ENCODE results near the gene OAS3. TPM values are rescaled to one million over a fixed set of nuclear protein-coding genes. Genes with fewer than 3 reads are reported as not detected.
"Not testable (repeated sequence)": the region's sequence is repeated elsewhere in the genome, so short reads cannot be mapped to it uniquely, and the experiment has no call there.

Gene OAS3
- polyA plus RNA-seq, 2 donors = 13.2 to 15.2 TPM

GRCh38 chr12:112924986-112925385 lies 13.3 kb upstream of the OAS3 start:
- 44 to 58% methylated on average over 7 of the region's 7 CpGs for WGBS, 2 donors
- no peak overlapping the region for H3K27ac ChIP-seq (ENCODE audit: low read depth in 2 of 2, low read length in 1 of 2)

GRCh38 chr12:112926416-112927033 lies 11.7 kb upstream of the OAS3 start:
- H3K27ac ChIP-seq (ENCODE audit: low read depth in 2 of 2, low read length in 1 of 2); H3K9me3 ChIP-seq (ENCODE audit: control insufficient read depth in 2 of 2, insufficient read depth in 1 of 2, low read depth in 1 of 2, low read length in 1 of 2); H3K4me3 ChIP-seq (ENCODE audit: low read depth in 1 of 2, low read length in 2 of 2); H3K4me1 ChIP-seq (ENCODE audit: control insufficient read depth in 2 of 2, insufficient read depth in 2 of 2, low read length in 1 of 2); H3K36me3 ChIP-seq (ENCODE audit: control insufficient read depth in 2 of 2, insufficient read depth in 2 of 2, low read length in 1 of 2); H3K27me3 ChIP-seq (ENCODE audit: control insufficient read depth in 1 of 2, insufficient read depth in 2 of 2, low read length in 2 of 2): not testable (repeated sequence)
- 53 to 59% methylated on average over 7 of the region's 7 CpGs for WGBS, 2 donors

More at GRCh38 chr12:112924986-112925385, 13.3 kb upstream of the OAS3 start:
- H3K4me1 ChIP-seq (ENCODE audit: control insufficient read depth in 2 of 2, insufficient read depth in 2 of 2, low read length in 1 of 2) = no peaks in the 10 kb centered on the region
- H3K9me3 ChIP-seq (ENCODE audit: control insufficient read depth in 2 of 2, insufficient read depth in 1 of 2, low read depth in 1 of 2, low read length in 1 of 2) = no peaks in the 10 kb centered on the region
- no peaks in the 10 kb centered on the region for H3K27me3 ChIP-seq (ENCODE audit: control insufficient read depth in 1 of 2, insufficient read depth in 2 of 2, low read length in 2 of 2)
- H3K36me3 ChIP-seq (ENCODE audit: control insufficient read depth in 2 of 2, insufficient read depth in 2 of 2, low read length in 1 of 2) = peaks cover 0 to 6% of the 10 kb centered on the region in 2 donors
- H3K4me3 ChIP-seq (ENCODE audit: low read depth in 1 of 2, low read length in 2 of 2) = no peak overlapping the region

GRCh38 chr12:112927475-112927874 lies 10.8 kb upstream of the OAS3 start:
- H3K27me3 ChIP-seq (ENCODE audit: control insufficient read depth in 1 of 2, insufficient read depth in 2 of 2, low read length in 2 of 2) = no peaks in the 10 kb centered on the region
- WGBS, 2 donors = 65 to 80% methylated on average over 3 of the region's 3 CpGs
- H3K27ac ChIP-seq (ENCODE audit: low read depth in 2 of 2, low read length in 1 of 2) = no peak overlapping the region
- H3K36me3 ChIP-seq (ENCODE audit: control insufficient read depth in 2 of 2, insufficient read depth in 2 of 2, low read length in 1 of 2) = no peaks in the 10 kb centered on the region
- no peak overlapping the region for H3K4me3 ChIP-seq (ENCODE audit: low read depth in 1 of 2, low read length in 2 of 2)
- no peaks in the 10 kb centered on the region for H3K9me3 ChIP-seq (ENCODE audit: control insufficient read depth in 2 of 2, insufficient read depth in 1 of 2, low read depth in 1 of 2, low read length in 1 of 2)
- H3K4me1 ChIP-seq (ENCODE audit: control insufficient read depth in 2 of 2, insufficient read depth in 2 of 2, low read length in 1 of 2) = no peaks in the 10 kb centered on the region

- H3K9me3 ChIP-seq (ENCODE audit: control insufficient read depth in 2 of 2, insufficient read depth in 1 of 2, low read depth in 1 of 2, low read length in 1 of 2) = no peaks in the 10 kb centered on the region
- H3K4me1 ChIP-seq (ENCODE audit: control insufficient read depth in 2 of 2, insufficient read depth in 2 of 2, low read length in 1 of 2) = no peaks in the 10 kb centered on the region
- H3K27ac ChIP-seq (ENCODE audit: low read depth in 2 of 2, low read length in 1 of 2) = no peak overlapping the region
- 47 to 80% methylated on average over 2 of the region's 2 CpGs for WGBS, 2 donors
- no peaks in the 10 kb centered on the region for H3K36me3 ChIP-seq (ENCODE audit: control insufficient read depth in 2 of 2, insufficient read depth in 2 of 2, low read length in 1 of 2)
- H3K4me3 ChIP-seq (ENCODE audit: low read depth in 1 of 2, low read length in 2 of 2) = no peak overlapping the region
- no peaks in the 10 kb centered on the region for H3K27me3 ChIP-seq (ENCODE audit: control insufficient read depth in 1 of 2, insufficient read depth in 2 of 2, low read length in 2 of 2)
Observed at GRCh38 chr12:112927925-112928324, 10.3 kb upstream of the OAS3 start.

- WGBS, 2 donors = 80 to 90% methylated on average over 1 of the region's 1 CpG
Observed at GRCh38 chr12:112928978-112929377, 9.3 kb upstream of the OAS3 start.

GRCh38 chr12:112929715-112930114 lies 8.6 kb upstream of the OAS3 start:
- H3K27me3 ChIP-seq (ENCODE audit: control insufficient read depth in 1 of 2, insufficient read depth in 2 of 2, low read length in 2 of 2) = no peaks in the 10 kb centered on the region
- H3K36me3 ChIP-seq (ENCODE audit: control insufficient read depth in 2 of 2, insufficient read depth in 2 of 2, low read length in 1 of 2) = no peaks in the 10 kb centered on the region
- no peaks in the 10 kb centered on the region for H3K4me1 ChIP-seq (ENCODE audit: control insufficient read depth in 2 of 2, insufficient read depth in 2 of 2, low read length in 1 of 2)
- H3K9me3 ChIP-seq (ENCODE audit: control insufficient read depth in 2 of 2, insufficient read depth in 1 of 2, low read depth in 1 of 2, low read length in 1 of 2) = no peaks in the 10 kb centered on the region
- 94 to 96% methylated on average over 3 of the region's 3 CpGs for WGBS, 2 donors
- no peak overlapping the region for H3K27ac ChIP-seq (ENCODE audit: low read depth in 2 of 2, low read length in 1 of 2)
- H3K4me3 ChIP-seq (ENCODE audit: low read depth in 1 of 2, low read length in 2 of 2) = no peak overlapping the region

More at GRCh38 chr12:112928978-112929377, 9.3 kb upstream of the OAS3 start:
- H3K27me3 ChIP-seq (ENCODE audit: control insufficient read depth in 1 of 2, insufficient read depth in 2 of 2, low read length in 2 of 2) = no peaks in the 10 kb centered on the region
- no peak overlapping the region for H3K27ac ChIP-seq (ENCODE audit: low read depth in 2 of 2, low read length in 1 of 2)
- H3K9me3 ChIP-seq (ENCODE audit: control insufficient read depth in 2 of 2, insufficient read depth in 1 of 2, low read depth in 1 of 2, low read length in 1 of 2) = no peaks in the 10 kb centered on the region
- H3K4me3 ChIP-seq (ENCODE audit: low read depth in 1 of 2, low read length in 2 of 2) = no peak overlapping the region
- no peaks in the 10 kb centered on the region for H3K36me3 ChIP-seq (ENCODE audit: control insufficient read depth in 2 of 2, insufficient read depth in 2 of 2, low read length in 1 of 2)
- no peaks in the 10 kb centered on the region for H3K4me1 ChIP-seq (ENCODE audit: control insufficient read depth in 2 of 2, insufficient read depth in 2 of 2, low read length in 1 of 2)

GRCh38 chr12:112930350-112930749 lies 7.9 kb upstream of the OAS3 start:
- Histone ChIP-seq H3K27ac (ENCODE audit: low read depth in 2 of 2, low read length in 1 of 2) (no peak overlapping the region), H3K27me3 (ENCODE audit: control insufficient read depth in 1 of 2, insufficient read depth in 2 of 2, low read length in 2 of 2) (no peaks in the 10 kb centered on the region), H3K4me1 (ENCODE audit: control insufficient read depth in 2 of 2, insufficient read depth in 2 of 2, low read length in 1 of 2) (no peaks in the 10 kb centered on the region), H3K9me3 (ENCODE audit: control insufficient read depth in 2 of 2, insufficient read depth in 1 of 2, low read depth in 1 of 2, low read length in 1 of 2) (no peaks in the 10 kb centered on the region), H3K4me3 (ENCODE audit: low read depth in 1 of 2, low read length in 2 of 2) (no peak overlapping the region), H3K36me3 (ENCODE audit: control insufficient read depth in 2 of 2, insufficient read depth in 2 of 2, low read length in 1 of 2) (no peaks in the 10 kb centered on the region)
- 92 to 98% methylated on average over 2 of the region's 2 CpGs for WGBS, 2 donors

- WGBS, 2 donors = 59 to 69% methylated on average over 6 of the region's 6 CpGs
- Histone ChIP-seq H3K4me3 (ENCODE audit: low read depth in 1 of 2, low read length in 2 of 2) (no peak overlapping the region), H3K27me3 (ENCODE audit: control insufficient read depth in 1 of 2, insufficient read depth in 2 of 2, low read length in 2 of 2) (no peaks in the 10 kb centered on the region), H3K9me3 (ENCODE audit: control insufficient read depth in 2 of 2, insufficient read depth in 1 of 2, low read depth in 1 of 2, low read length in 1 of 2) (no peaks in the 10 kb centered on the region), H3K4me1 (ENCODE audit: control insufficient read depth in 2 of 2, insufficient read depth in 2 of 2, low read length in 1 of 2) (no peaks in the 10 kb centered on the region), H3K36me3 (ENCODE audit: control insufficient read depth in 2 of 2, insufficient read depth in 2 of 2, low read length in 1 of 2) (no peaks in the 10 kb centered on the region), H3K27ac (ENCODE audit: low read depth in 2 of 2, low read length in 1 of 2) (peak overlapping the region in 1 of 2 donors; percentile 27)
Observed at GRCh38 chr12:112932485-112933128, 5.7 kb upstream of the OAS3 start.

GRCh38 chr12:112933129-112933505 lies 5.2 kb upstream of the OAS3 start:
- H3K27me3 ChIP-seq (ENCODE audit: control insufficient read depth in 1 of 2, insufficient read depth in 2 of 2, low read length in 2 of 2) = no peaks in the 10 kb centered on the region
- 65 to 89% methylated on average over 2 of the region's 2 CpGs for WGBS, 2 donors

GRCh38 chr12:112936264-112936663 lies 2.0 kb upstream of the OAS3 start:
- Histone ChIP-seq H3K27me3 (ENCODE audit: control insufficient read depth in 1 of 2, insufficient read depth in 2 of 2, low read length in 2 of 2) (no peaks in the 10 kb centered on the region), H3K36me3 (ENCODE audit: control insufficient read depth in 2 of 2, insufficient read depth in 2 of 2, low read length in 1 of 2) (no peaks in the 10 kb centered on the region), H3K4me3 (ENCODE audit: low read depth in 1 of 2, low read length in 2 of 2) (no peak overlapping the region), H3K4me1 (ENCODE audit: control insufficient read depth in 2 of 2, insufficient read depth in 2 of 2, low read length in 1 of 2) (peaks cover 4 to 8% of the 10 kb centered on the region in 2 donors), H3K9me3 (ENCODE audit: control insufficient read depth in 2 of 2, insufficient read depth in 1 of 2, low read depth in 1 of 2, low read length in 1 of 2) (no peaks in the 10 kb centered on the region), H3K27ac (ENCODE audit: low read depth in 2 of 2, low read length in 1 of 2) (peak overlapping the region; percentile 91 to 95)
- 48 to 61% methylated on average over 1 of the region's 1 CpG for WGBS, 2 donors

More at GRCh38 chr12:112933129-112933505, 5.2 kb upstream of the OAS3 start:
- Histone ChIP-seq H3K4me1 (ENCODE audit: control insufficient read depth in 2 of 2, insufficient read depth in 2 of 2, low read length in 1 of 2) (no peaks in the 10 kb centered on the region), H3K4me3 (ENCODE audit: low read depth in 1 of 2, low read length in 2 of 2) (no peak overlapping the region), H3K27ac (ENCODE audit: low read depth in 2 of 2, low read length in 1 of 2) (peak overlapping the region in 1 of 2 donors; percentile 27), H3K9me3 (ENCODE audit: control insufficient read depth in 2 of 2, insufficient read depth in 1 of 2, low read depth in 1 of 2, low read length in 1 of 2) (no peaks in the 10 kb centered on the region), H3K36me3 (ENCODE audit: control insufficient read depth in 2 of 2, insufficient read depth in 2 of 2, low read length in 1 of 2) (no peaks in the 10 kb centered on the region)

Data from esophagus (tissue), 2 donors.